H1 (cell line): ENCODE results near the gene TCF7L2. TPM values are rescaled to one million over a fixed set of nuclear protein-coding genes. Genes with fewer than 3 reads are reported as not detected.
A peak's percentile ranks its signal among the peaks of the same experiment; 100 is the strongest.

Experiments used
- CTCF ChIA-PET: fragments of 300-600 bp; sonication (Branson Sonifier 250); formaldehyde crosslinking; loops from one replicate; lab custom pipeline; 2021; ENCODE audit not compliant: partially characterized antibody; lab: Charles Lee
- POLR2A ChIA-PET: fragments of 300-600 bp; sonication (Branson Sonifier 250); formaldehyde crosslinking; loops from one replicate; lab custom pipeline; 2021; ENCODE audit warnings: inconsistent platforms; ENCODE audit not compliant: partially characterized antibody; lab: Charles Lee
- DNase-seq, 2 experiments: peaks; one replicate each; pipeline versions ENCODE4 v3.0.0 to v3.0.0-alpha.2; 2010 to 2022; ENCODE audit warnings: low spot score in 2 of 2, low read depth in 1 of 2, mixed read lengths in 1 of 2
- FAIRE-seq: peaks from 2 replicates; lab custom pipeline; 2011; peaks lifted over from hg19 to GRCh38; lab: Jason Lieb, UNC
- H2AFZ ChIP-seq: 2 replicates; pipeline ENCODE4 v1.8.1; 2012; ENCODE audit warnings: low read length, inconsistent platforms
- H2AK5ac ChIP-seq: 2 replicates; pipeline ENCODE4 v1.6.1; 2013; ENCODE audit warnings: low read depth, low read length
- H2BK120ac ChIP-seq: replicated peaks from 2 replicates; pipeline ENCODE3; 2013; ENCODE audit warnings: low read depth, low read length, inconsistent platforms
- H2BK12ac ChIP-seq: 2 replicates; pipeline ENCODE4 v1.6.1; 2013; ENCODE audit warnings: low read depth, low read length
- H2BK15ac ChIP-seq: 2 replicates; pipeline ENCODE4 v1.6.1; 2013; ENCODE audit warnings: low read length
- H2BK20ac ChIP-seq: 2 replicates; pipeline ENCODE4 v1.6.1; 2013; ENCODE audit warnings: low read length
- H2BK5ac ChIP-seq: 2 replicates; pipeline ENCODE4 v1.6.1; 2013; ENCODE audit warnings: low read depth, low read length
- H3K14ac ChIP-seq: 2 replicates; pipeline ENCODE4 v1.6.1; 2013; ENCODE audit warnings: inconsistent platforms; ENCODE audit not compliant: insufficient read length
- H3K18ac ChIP-seq: 2 replicates; pipeline ENCODE4 v1.6.1; 2013; ENCODE audit warnings: low read length; ENCODE audit errors: extremely low read depth
- H3K23ac ChIP-seq: 2 replicates; pipeline ENCODE4 v1.6.1; 2013; ENCODE audit warnings: inconsistent platforms; ENCODE audit not compliant: insufficient read length
- H3K23me2 ChIP-seq: 2 replicates; pipeline ENCODE4 v1.6.1; 2013; ENCODE audit warnings: low read depth, low read length
- H3K27ac ChIP-seq: 2 replicates; pipeline ENCODE4 v1.6.1; 2011; ENCODE audit warnings: low read depth, low read length, inconsistent platforms
- H3K27me3 ChIP-seq, 4 experiments: replicated peaks in 1 of 4; 1 replicate in 1 of 4; 2 replicates in 3 of 4; pipeline versions ENCODE4 v1.6.1 to v1.8.1; 2011 to 2013; ENCODE audit warnings: low read length in 3 of 4, mild to moderate bottlenecking in 3 of 4, inconsistent platforms in 2 of 4, mixed read lengths in 2 of 4, moderate library complexity in 1 of 4; ENCODE audit not compliant: control insufficient read depth in 3 of 4, insufficient read depth in 3 of 4; ENCODE audit errors: extremely low read depth in 1 of 4
- H3K36me3 ChIP-seq, 4 experiments: 2 replicates each; pipeline versions ENCODE4 v1.6.1 to v1.8.1; 2011 to 2013; ENCODE audit warnings: mild to moderate bottlenecking in 4 of 4, low read length in 3 of 4, moderate library complexity in 2 of 4, control low read depth in 1 of 4, inconsistent platforms in 1 of 4; ENCODE audit not compliant: insufficient read depth in 4 of 4, control insufficient read depth in 2 of 4
- H3K4ac ChIP-seq: replicated peaks from 2 replicates; pipeline ENCODE3; 2013; ENCODE audit warnings: low read length, low read depth, mixed read lengths, inconsistent platforms; ENCODE audit not compliant: insufficient read length
- H3K4me1 ChIP-seq, 4 experiments: replicated peaks in 1 of 4; 1 replicate in 1 of 4; 2 replicates in 3 of 4; pipeline versions ENCODE4 v1.6.1 to v1.8.1; 2011 to 2013; ENCODE audit warnings: low read length in 3 of 4, inconsistent platforms in 2 of 4, mixed read lengths in 1 of 4; ENCODE audit not compliant: insufficient read depth in 4 of 4, control insufficient read depth in 3 of 4
- H3K4me2 ChIP-seq, 2 experiments: 2 replicates each; pipeline versions ENCODE4 v1.6.1 to v1.8.1; 2011 to 2013; ENCODE audit warnings: low read depth in 2 of 2, low read length in 2 of 2, control low read depth in 1 of 2, inconsistent platforms in 1 of 2, mild to moderate bottlenecking in 1 of 2; ENCODE audit not compliant: insufficient read depth in 1 of 2
- H3K4me3 ChIP-seq, 4 experiments: fragments of 200-600, 300-600 bp in 1 of 4; sonication (generic), shearing (Covaris generic), sonication (Bioruptor Twin) in 1 of 4; 2 replicates each; pipeline versions ENCODE4 v1.5.1 to v1.8.1; 2011 to 2016; ENCODE audit warnings: low read length in 4 of 4, low read depth in 3 of 4, control low read depth in 2 of 4, inconsistent platforms in 2 of 4, mild to moderate bottlenecking in 2 of 4, mixed read lengths in 1 of 4, moderate library complexity in 1 of 4; ENCODE audit not compliant: insufficient read depth in 2 of 4; ENCODE audit errors: extremely low read depth in 1 of 4
- H3K56ac ChIP-seq: replicated peaks from 2 replicates; pipeline ENCODE3; 2013; ENCODE audit warnings: low read depth, mild to moderate bottlenecking, mixed read lengths, low read length, inconsistent platforms; ENCODE audit not compliant: insufficient read length
- H3K79me1 ChIP-seq: 2 replicates; pipeline ENCODE4 v1.6.1; 2013; ENCODE audit warnings: low read depth, low read length, control low read depth
- H3K79me2 ChIP-seq, 2 experiments: 2 replicates each; pipeline versions ENCODE4 v1.6.1 to v1.8.1; 2012 to 2013; ENCODE audit warnings: low read length in 2 of 2, mild to moderate bottlenecking in 2 of 2, inconsistent platforms in 1 of 2; ENCODE audit not compliant: insufficient read depth in 2 of 2, control insufficient read depth in 1 of 2
- H3K9ac ChIP-seq, 4 experiments: replicated peaks in 1 of 4; 1 replicate in 1 of 4; 2 replicates in 3 of 4; pipeline versions ENCODE4 v1.6.1 to v1.8.1; 2011 to 2013; ENCODE audit warnings: low read depth in 3 of 4, low read length in 3 of 4, control low read depth in 2 of 4, mild to moderate bottlenecking in 2 of 4, moderate library complexity in 2 of 4, inconsistent platforms in 1 of 4; ENCODE audit errors: extremely low read depth in 1 of 4
- H3K9me3 ChIP-seq, 2 experiments: 2 replicates each; pipeline versions ENCODE4 v1.6.1 to v1.8.1; 2012 to 2013; ENCODE audit warnings: mild to moderate bottlenecking in 2 of 2, moderate library complexity in 2 of 2, control low read depth in 1 of 2, inconsistent platforms in 1 of 2, low read depth in 1 of 2, low read length in 1 of 2, mixed read lengths in 1 of 2; ENCODE audit not compliant: insufficient read depth in 2 of 2
- H4K20me1 ChIP-seq, 2 experiments: replicated peaks in 1 of 2; 2 replicates each; pipeline versions ENCODE3 to v1.8.1; 2011 to 2013; ENCODE audit warnings: inconsistent platforms in 2 of 2, low read length in 2 of 2, mild to moderate bottlenecking in 1 of 2; ENCODE audit not compliant: insufficient read depth in 2 of 2, control insufficient read depth in 1 of 2
- H4K5ac ChIP-seq: 2 replicates; pipeline ENCODE4 v1.6.1; 2013; ENCODE audit warnings: low read length, low read depth, mixed read lengths, inconsistent platforms; ENCODE audit not compliant: insufficient read length
- H4K8ac ChIP-seq: 2 replicates; pipeline ENCODE4 v1.8.0; 2013; ENCODE audit warnings: mild to moderate bottlenecking, moderate library complexity, low read length, inconsistent platforms; ENCODE audit not compliant: insufficient read depth; ENCODE audit errors: extremely low read depth
- H4K91ac ChIP-seq: replicated peaks from 2 replicates; pipeline ENCODE3; 2013; ENCODE audit warnings: low read length, mixed read lengths, inconsistent platforms; ENCODE audit not compliant: insufficient read length
- ASH2L ChIP-seq: fragments of 200-600, 300-600 bp; sonication (generic); IDR thresholded peaks from one replicate; pipeline ENCODE4 v1.7.1; 2017; ENCODE audit warnings: low read length
- CEBPB ChIP-seq: IDR thresholded peaks from 2 replicates; pipeline ENCODE4 v1.6.1; 2012; ENCODE audit warnings: low read depth, low read length
- CHD1 ChIP-seq: IDR thresholded peaks from 2 replicates; pipeline ENCODE4 v1.6.1; 2012; ENCODE audit warnings: low read depth, low read length, improper control_type of control experiment
- GTF2F1 ChIP-seq: IDR thresholded peaks from 2 replicates; pipeline ENCODE4 v1.6.1; 2012; ENCODE audit warnings: low read depth, low read length, improper control_type of control experiment, borderline replicate concordance
- JUN ChIP-seq: IDR thresholded peaks from 2 replicates; pipeline ENCODE4 v1.6.1; 2011; ENCODE audit warnings: low read depth, mild to moderate bottlenecking, improper control_type of control experiment, low read length
- KDM1A ChIP-seq: fragments of 200-600, 300-600 bp; sonication (generic); IDR thresholded peaks from 2 replicates; pipeline ENCODE4 v1.7.1; 2016; ENCODE audit warnings: mild to moderate bottlenecking, low read length, borderline replicate concordance
- MAFK ChIP-seq: IDR thresholded peaks from 2 replicates; pipeline ENCODE4 v1.6.1; 2012; ENCODE audit warnings: low read depth, mild to moderate bottlenecking, improper control_type of control experiment, low read length
- NRF1 ChIP-seq: IDR thresholded peaks from 2 replicates; pipeline ENCODE4 v1.6.1; 2011; ENCODE audit warnings: mild to moderate bottlenecking, low read depth, low read length, improper control_type of control experiment
- RAD21 ChIP-seq, 2 experiments: IDR thresholded peaks in 1 of 2; conservative IDR thresholded peaks in 1 of 2; 2 replicates each; pipeline ENCODE4 v1.6.1; 2011; ENCODE audit warnings: low read depth in 2 of 2, low read length in 2 of 2, improper control_type of control experiment in 1 of 2, inconsistent platforms in 1 of 2, mild to moderate bottlenecking in 1 of 2, moderate library complexity in 1 of 2
- RBBP5 ChIP-seq: IDR thresholded peaks from 2 replicates; pipeline ENCODE4 v1.7.1; 2012; ENCODE audit warnings: low read depth, mild to moderate bottlenecking, inconsistent platforms, low read length, moderate library complexity, borderline replicate concordance
- SRF ChIP-seq: IDR thresholded peaks from 2 replicates; pipeline ENCODE4 v1.6.1; 2011; ENCODE audit warnings: mild to moderate bottlenecking, low read depth, low read length, moderate library complexity
- TCF12 ChIP-seq: IDR thresholded peaks from 2 replicates; pipeline ENCODE4 v1.6.1; 2011; ENCODE audit warnings: low read depth, mild to moderate bottlenecking, low read length
- YY1 ChIP-seq: IDR thresholded peaks from 2 replicates; pipeline ENCODE4 v1.6.1; 2011; ENCODE audit warnings: low read depth, mild to moderate bottlenecking, low read length
- WGBS, 2 experiments: shearing (Covaris generic) in 1 of 2; methylation state at CpG; one replicate each; pipeline versions ENCODE4 v1.1.6 to v1.1.7; 2013 to 2015; ENCODE audit warnings: low lambda C conversion rate in 2 of 2, mixed read lengths in 2 of 2, inconsistent platforms in 1 of 2, low coverage in 1 of 2, missing lambda C conversion rate in 1 of 2; ENCODE audit not compliant: insufficient replicate concordance in 2 of 2, insufficient coverage in 1 of 2, insufficient read length in 1 of 2; ENCODE audit errors: extremely low coverage in 1 of 2, missing lambda C conversion rate in 1 of 2; 5-methylcytosine and 5-hydroxymethylcytosine counted together
- polyA plus RNA-seq, 7 experiments: library from polyadenylated mRNA; depleted of rRNA in 3 of 7; stranded (reverse) in 5 of 7; unstranded in 2 of 7; fragments of >200 nt in 5 of 7; fragments of 200-250 nt in 2 of 7; gene quantifications; 1 replicate in 5 of 7; 2 replicates in 1 of 7; 4 replicates in 1 of 7; pipeline versions ENCODE4 v1.2.1 to v1.2.3, GENCODE V29; 2011 to 2013; ENCODE audit warnings: missing spikeins in 2 of 7, mixed read lengths in 2 of 7
- total RNA-seq: library from RNA; stranded (reverse); fragmentation: NEBNext Ultra II Directional; extraction: Animal tissue kit (Norgen Biotek cat#: 25700); gene quantifications from 2 replicates; pipeline ENCODE4 v1.2.1, GENCODE V29; 2021
- TF ChIP-seq, protein P1 (sequence below): IDR thresholded peaks from 2 replicates; pipeline ENCODE4 v1.6.1; 2012; ENCODE audit warnings: inconsistent platforms

Gene TCF7L2
- total and polyA plus RNA-seq, 2 of the 8 experiments (the other 6 are each of a cell fraction or from before 2014, with no cell fraction given): 33.9 to 67.3 TPM

- H3K4ac ChIP-seq: no peak overlapping the region
- no peak overlapping the region for H2BK120ac ChIP-seq
- DNase-seq (no peak), FAIRE-seq (no peak)
- H2AK5ac ChIP-seq: no peak overlapping the region
- no peak overlapping the region for H2BK12ac ChIP-seq
- H3K27me3 ChIP-seq: no peaks in the 10 kb centered on the region
- H3K4me3 ChIP-seq: no peak overlapping the region
- H2AFZ ChIP-seq: no peak overlapping the region
- H3K4me2 ChIP-seq: peak overlapping the region in 1 of 2 experiments; percentile 10; a peak in 1 of 4 replicates
- no peak overlapping the region for H3K9ac ChIP-seq
- H2BK20ac ChIP-seq: no peak overlapping the region
- no peak overlapping the region for H4K91ac ChIP-seq
- no peak overlapping the region for H3K27ac ChIP-seq
- no peak overlapping the region for H3K14ac ChIP-seq
- CTCF ChIA-PET: interaction anchor here (0.7 to 2.0 kb wide), 7 partner anchors 11 to 560 kb away, joined by 3 to 6 read pairs (median 4); no protein-coding TSS in a partner anchor
- H3K4me1 ChIP-seq: peaks cover 24 to 36% (median 29%) of the 10 kb centered on the region in 4 experiments
- no peak overlapping the region for H4K8ac ChIP-seq
- WGBS, 2 experiments: 85% methylated on average over 11 of the region's 11 CpGs; no CpG with 5 or more reads in 1 of the 2 experiments
- no peaks in the 10 kb centered on the region for H3K36me3 ChIP-seq
- no peak overlapping the region for H4K5ac ChIP-seq
- no peak overlapping the region for H2BK15ac ChIP-seq
- no peak overlapping the region for H3K23ac ChIP-seq
- no peak overlapping the region for H3K18ac ChIP-seq
- peaks cover 6% of the 10 kb centered on the region for H3K23me2 ChIP-seq
- peaks cover 7% of the 10 kb centered on the region for H3K79me1 ChIP-seq
- H2BK5ac ChIP-seq: no peak overlapping the region
- POLR2A ChIA-PET: interaction anchor here (0.7 kb wide), 1 partner anchor 169 kb away, joined by 4 read pairs; no protein-coding TSS in a partner anchor
- H3K79me2 ChIP-seq: peaks cover 0 to 96% of the 10 kb centered on the region in 2 experiments; a peak in 3 of 4 replicates
- no peak overlapping the region for H3K56ac ChIP-seq
- H4K20me1 ChIP-seq: peaks cover 13 to 24% of the 10 kb centered on the region in 2 experiments
- no peaks in the 10 kb centered on the region for H3K9me3 ChIP-seq
- TF ChIP-seq SRF (no peak), TCF12 (no peak), RBBP5 (no peak), NRF1 (no peak), CEBPB (no peak), YY1 (no peak), CHD1 (no peak), GTF2F1 (no peak), RAD21 (IDR thresholded peaks at IDR 0.05 in 1 of 2, conservative IDR thresholded peaks at IDR 0.05 in 1 of 2; ENCODE audit: low read depth in 2 of 2, low read length in 2 of 2) (no peak), JUN (no peak), KDM1A (no peak), MAFK (no peak), ASH2L (no peak)
- TF ChIP-seq, protein P1, sequence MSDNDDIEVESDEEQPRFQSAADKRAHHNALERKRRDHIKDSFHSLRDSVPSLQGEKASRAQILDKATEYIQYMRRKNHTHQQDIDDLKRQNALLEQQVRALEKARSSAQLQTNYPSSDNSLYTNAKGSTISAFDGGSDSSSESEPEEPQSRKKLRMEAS: no peak
Measured at GRCh38 chr10:113124724-113125123, 174.7 kb downstream of the TCF7L2 start.
